ENCODE results near the gene ILDR1.
"Not testable (repeated sequence)": the region's sequence is repeated elsewhere in the genome, so short reads cannot be mapped to it uniquely, and the experiment has no call there.

Gene ILDR1

DNA sequence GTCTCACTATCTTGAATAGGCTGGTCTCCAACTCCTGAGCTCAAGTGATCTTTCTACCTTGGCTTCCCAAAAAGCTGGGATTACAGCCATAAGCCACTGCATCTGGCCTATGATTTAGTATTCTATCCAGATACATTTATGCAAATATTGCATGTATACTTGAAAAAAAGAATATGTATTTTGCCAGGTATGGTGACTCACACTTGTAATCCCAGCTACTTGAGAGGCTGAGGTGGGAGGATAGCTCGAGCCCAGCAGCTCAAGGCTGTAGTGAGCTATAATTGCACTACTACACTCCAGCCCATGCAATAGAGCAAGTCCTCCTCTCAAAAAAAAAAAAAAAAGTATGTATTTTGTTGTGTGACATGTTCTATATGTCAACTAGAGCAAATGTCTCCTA is 73.4 kb downstream of the ILDR1 start:
- peaks cover 42% of the 10 kb centered on the region for H3K36me3 ChIP-seq (replicated peaks; ENCODE audit: low read depth, low read length)

DNA sequence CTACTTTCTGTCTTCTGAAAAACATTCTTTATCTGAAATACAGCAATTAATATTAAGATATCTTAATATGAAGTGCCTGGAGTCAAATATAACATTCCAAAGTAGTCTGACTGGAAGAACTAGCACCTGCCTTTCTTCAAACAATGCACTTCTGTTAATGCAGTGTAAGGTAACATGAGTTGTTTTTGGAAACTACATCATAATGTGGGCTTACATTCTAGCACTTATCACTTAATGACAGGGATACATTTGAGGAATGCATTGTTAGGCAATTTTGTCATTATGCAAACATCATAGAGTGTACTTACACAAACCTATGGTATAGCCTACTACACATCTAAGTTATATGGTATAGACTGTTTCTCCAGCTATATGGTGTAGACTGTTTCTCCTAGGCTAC is 78.6 kb downstream of the ILDR1 start:
- H3K79me2 ChIP-seq (ENCODE audit: low read length) = no peaks in the 10 kb centered on the region
- no peaks in the 10 kb centered on the region for H3K27me3 ChIP-seq (ENCODE audit: low read depth, low read length)
- no peak for TF ChIP-seq EZH2phosphoT487 (IDR thresholded peaks at IDR 0.05; ENCODE audit: low read depth)
- TF ChIP-seq, protein P1, sequence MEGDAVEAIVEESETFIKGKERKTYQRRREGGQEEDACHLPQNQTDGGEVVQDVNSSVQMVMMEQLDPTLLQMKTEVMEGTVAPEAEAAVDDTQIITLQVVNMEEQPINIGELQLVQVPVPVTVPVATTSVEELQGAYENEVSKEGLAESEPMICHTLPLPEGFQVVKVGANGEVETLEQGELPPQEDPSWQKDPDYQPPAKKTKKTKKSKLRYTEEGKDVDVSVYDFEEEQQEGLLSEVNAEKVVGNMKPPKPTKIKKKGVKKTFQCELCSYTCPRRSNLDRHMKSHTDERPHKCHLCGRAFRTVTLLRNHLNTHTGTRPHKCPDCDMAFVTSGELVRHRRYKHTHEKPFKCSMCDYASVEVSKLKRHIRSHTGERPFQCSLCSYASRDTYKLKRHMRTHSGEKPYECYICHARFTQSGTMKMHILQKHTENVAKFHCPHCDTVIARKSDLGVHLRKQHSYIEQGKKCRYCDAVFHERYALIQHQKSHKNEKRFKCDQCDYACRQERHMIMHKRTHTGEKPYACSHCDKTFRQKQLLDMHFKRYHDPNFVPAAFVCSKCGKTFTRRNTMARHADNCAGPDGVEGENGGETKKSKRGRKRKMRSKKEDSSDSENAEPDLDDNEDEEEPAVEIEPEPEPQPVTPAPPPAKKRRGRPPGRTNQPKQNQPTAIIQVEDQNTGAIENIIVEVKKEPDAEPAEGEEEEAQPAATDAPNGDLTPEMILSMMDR (IDR thresholded peaks at IDR 0.05; ENCODE audit: low read depth, low read length) = no peak
- no peak overlapping the region for H3K9ac ChIP-seq (ENCODE audit: low read length)
- H2AFZ ChIP-seq (ENCODE audit: low read depth, low read length) = no peak overlapping the region
- 0 out of 2 replicates have a peak, but pooled peaks cover 3% of the 10 kb centered on the region for H3K4me1 ChIP-seq (ENCODE audit: low read length)
- no peak overlapping the region for H3K4me2 ChIP-seq (ENCODE audit: low read length)
- H3K27ac ChIP-seq (ENCODE audit: low read length) = no peak overlapping the region
- H3K36me3 ChIP-seq (replicated peaks; ENCODE audit: low read depth, low read length) = peaks cover 38% of the 10 kb centered on the region
- H3K9me3 ChIP-seq (ENCODE audit: insufficient read depth, low read length) = no peaks in the 10 kb centered on the region
- no peak overlapping the region for H3K4me3 ChIP-seq (ENCODE audit: low read length)
- H4K20me1 ChIP-seq (ENCODE audit: insufficient read depth, low read length) = no peaks in the 10 kb centered on the region

More for the DNA sequence above, 73.4 kb downstream of the ILDR1 start:
- Histone ChIP-seq H3K4me3 (ENCODE audit: low read length) (no peak overlapping the region), H3K4me1 (ENCODE audit: low read length) (no peaks in the 10 kb centered on the region), H3K9me3 (ENCODE audit: insufficient read depth, low read length) (peaks cover 9% of the 10 kb centered on the region; the same call in 1 of the 2 replicates), H4K20me1 (ENCODE audit: insufficient read depth, low read length) (no peaks in the 10 kb centered on the region), H3K4me2 (ENCODE audit: low read length) (no peak overlapping the region), H3K9ac (ENCODE audit: low read length) (no peak overlapping the region), H3K27ac (ENCODE audit: low read length) (no peak overlapping the region), H3K79me2 (ENCODE audit: low read length) (no peaks in the 10 kb centered on the region), H2AFZ (ENCODE audit: low read depth, low read length) (no peak overlapping the region), H3K27me3 (ENCODE audit: low read depth, low read length) (no peaks in the 10 kb centered on the region)
- TF ChIP-seq, protein P1 (IDR thresholded peaks at IDR 0.05; ENCODE audit: low read depth, low read length) = no peak

DNA sequence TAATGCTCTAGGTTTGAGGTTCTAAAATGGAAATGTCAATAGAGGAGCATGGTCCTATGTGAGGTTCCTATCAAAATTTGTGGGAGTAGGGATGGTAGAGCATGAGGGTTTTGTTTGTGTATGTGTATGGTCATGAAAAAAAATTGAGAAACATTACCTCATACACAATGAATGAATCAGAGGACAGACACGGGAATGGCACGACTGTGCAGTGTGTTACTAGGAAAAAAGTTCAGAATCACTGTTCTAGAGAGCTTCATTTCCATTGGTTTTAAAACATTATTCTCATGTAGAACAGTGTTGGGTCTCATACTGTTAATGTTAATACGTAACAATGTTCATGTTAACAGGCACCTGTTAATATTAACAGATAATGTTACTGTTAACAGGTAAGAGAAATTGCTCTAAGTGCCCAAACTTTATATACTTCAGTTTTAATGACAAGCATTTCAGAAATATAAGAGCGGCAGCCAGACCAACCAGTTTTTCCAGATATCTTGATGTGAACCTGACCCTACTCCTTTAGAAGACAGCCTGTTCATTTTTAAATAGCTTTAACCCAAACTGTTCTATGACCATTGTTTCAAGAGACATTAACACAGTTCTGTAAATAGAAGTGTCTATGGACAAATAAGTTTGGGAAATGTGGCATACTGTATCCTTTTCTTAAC is 79.8 kb downstream of the ILDR1 start:
- H3K36me3 ChIP-seq (replicated peaks; ENCODE audit: low read depth, low read length) = peaks cover 35% of the 10 kb centered on the region

DNA sequence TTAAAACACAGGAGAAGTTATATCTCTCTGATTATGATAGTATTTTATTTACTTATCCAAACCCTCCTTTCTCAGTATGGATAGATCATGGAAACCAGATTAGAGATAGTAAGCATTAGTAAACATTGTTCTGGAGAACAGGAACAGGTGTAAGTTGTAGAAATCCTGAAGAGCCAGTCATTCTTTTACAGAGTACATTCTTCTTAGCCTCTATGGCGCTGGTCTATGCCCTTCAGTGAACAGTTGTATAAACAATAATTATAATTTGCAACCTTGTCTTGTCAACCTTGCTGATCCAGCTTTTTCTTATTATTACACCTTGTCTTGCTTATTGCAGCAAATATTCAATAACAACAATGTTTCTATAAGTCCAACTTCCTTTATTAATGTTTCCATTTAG is 80.5 kb downstream of the ILDR1 start:
- Histone ChIP-seq H3K4me2 (ENCODE audit: low read length) (no peak overlapping the region), H3K27me3 (ENCODE audit: low read depth, low read length) (no peaks in the 10 kb centered on the region), H3K79me2 (ENCODE audit: low read length) (no peaks in the 10 kb centered on the region), H3K36me3 (replicated peaks; ENCODE audit: low read depth, low read length) (peaks cover 35% of the 10 kb centered on the region), H4K20me1 (ENCODE audit: insufficient read depth, low read length) (no peaks in the 10 kb centered on the region), H3K27ac (ENCODE audit: low read length) (no peak overlapping the region), H3K4me3 (ENCODE audit: low read length) (no peak overlapping the region), H3K9ac (ENCODE audit: low read length) (no peak overlapping the region), H3K9me3 (ENCODE audit: insufficient read depth, low read length) (no peaks in the 10 kb centered on the region), H2AFZ (ENCODE audit: low read depth, low read length) (no peak overlapping the region), H3K4me1 (ENCODE audit: low read length) (0 out of 2 replicates have a peak, but pooled peaks cover 3% of the 10 kb centered on the region)
- TF ChIP-seq EZH2phosphoT487 (IDR thresholded peaks at IDR 0.05; ENCODE audit: low read depth) = no peak
- TF ChIP-seq, protein P1 (IDR thresholded peaks at IDR 0.05; ENCODE audit: low read depth, low read length) = no peak

More for the DNA sequence above, 79.8 kb downstream of the ILDR1 start:
- no peak for TF ChIP-seq EZH2phosphoT487 (IDR thresholded peaks at IDR 0.05; ENCODE audit: low read depth)
- TF ChIP-seq, protein P1 (IDR thresholded peaks at IDR 0.05; ENCODE audit: low read depth, low read length) = no peak
- Histone ChIP-seq H3K4me2 (ENCODE audit: low read length) (no peak overlapping the region), H3K79me2 (ENCODE audit: low read length) (no peaks in the 10 kb centered on the region), H3K9ac (ENCODE audit: low read length) (no peak overlapping the region), H4K20me1 (ENCODE audit: insufficient read depth, low read length) (no peaks in the 10 kb centered on the region), H3K4me3 (ENCODE audit: low read length) (no peak overlapping the region), H3K27me3 (ENCODE audit: low read depth, low read length) (no peaks in the 10 kb centered on the region), H3K4me1 (ENCODE audit: low read length) (0 out of 2 replicates have a peak, but pooled peaks cover 3% of the 10 kb centered on the region), H2AFZ (ENCODE audit: low read depth, low read length) (no peak overlapping the region), H3K9me3 (ENCODE audit: insufficient read depth, low read length) (no peaks in the 10 kb centered on the region), H3K27ac (ENCODE audit: low read length) (no peak overlapping the region)

DNA sequence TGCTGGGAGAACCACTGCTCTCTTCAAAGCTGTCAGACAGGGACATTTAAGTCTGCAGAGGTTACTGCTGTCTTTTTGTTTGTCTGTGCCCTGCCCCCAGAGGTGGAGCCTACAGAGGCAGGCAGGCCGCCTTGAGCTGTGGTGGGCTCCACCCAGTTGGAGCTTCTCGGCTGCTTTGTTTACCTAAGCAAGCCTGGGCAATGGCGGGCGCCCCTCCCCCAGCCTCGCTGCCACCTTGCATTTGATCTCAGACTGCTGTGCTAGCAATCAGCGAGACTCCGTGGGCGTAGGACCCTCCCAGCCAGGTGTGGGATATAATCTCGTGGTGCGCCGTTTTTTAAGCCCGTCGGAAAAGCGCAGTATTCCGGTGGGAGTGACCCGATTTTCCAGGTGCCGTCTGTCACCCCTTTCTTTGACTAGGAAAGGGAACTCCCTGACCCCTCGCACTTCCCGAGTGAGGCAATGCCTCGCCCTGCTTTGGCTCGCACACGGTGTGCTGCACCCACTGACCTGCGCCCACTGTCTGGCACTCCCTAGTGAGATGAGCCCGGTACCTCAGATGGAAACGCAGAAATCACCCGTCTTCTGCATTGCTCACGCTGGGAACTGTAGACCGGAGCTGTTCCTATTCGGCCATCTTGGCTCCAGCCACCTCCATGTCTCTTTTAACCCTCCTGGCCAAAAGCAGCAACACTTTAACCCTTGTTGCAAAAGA is 83.7 kb downstream of the ILDR1 start:
- H3K4me1 ChIP-seq (ENCODE audit: low read length); H3K27me3 ChIP-seq (ENCODE audit: low read depth, low read length); H3K9ac ChIP-seq (ENCODE audit: low read length); H3K4me2 ChIP-seq (ENCODE audit: low read length); H3K9me3 ChIP-seq (ENCODE audit: insufficient read depth, low read length); H3K27ac ChIP-seq (ENCODE audit: low read length); H4K20me1 ChIP-seq (ENCODE audit: insufficient read depth, low read length); H3K4me3 ChIP-seq (ENCODE audit: low read length); H2AFZ ChIP-seq (ENCODE audit: low read depth, low read length); H3K79me2 ChIP-seq (ENCODE audit: low read length): not testable (repeated sequence)
- H3K36me3 ChIP-seq (replicated peaks; ENCODE audit: low read depth, low read length) = peaks cover 21% of the 10 kb centered on the region

All from OCI-LY3 (cell line).